GM18498 (cell line): ENCODE data around the gene SETX.
"Not testable (repeated sequence)": the region's sequence is repeated elsewhere in the genome, so short reads cannot be mapped to it uniquely, and the experiment has no call there.

Experiments
- ATAC-seq: cut with Tn5 transposase; IDR thresholded peaks from one replicate; pipeline ENCODE4 v1.9.1; 2021; ENCODE audit warnings: mild to moderate bottlenecking, moderate library complexity; ENCODE audit not compliant: unreplicated experiment

SETX gene

DNA sequence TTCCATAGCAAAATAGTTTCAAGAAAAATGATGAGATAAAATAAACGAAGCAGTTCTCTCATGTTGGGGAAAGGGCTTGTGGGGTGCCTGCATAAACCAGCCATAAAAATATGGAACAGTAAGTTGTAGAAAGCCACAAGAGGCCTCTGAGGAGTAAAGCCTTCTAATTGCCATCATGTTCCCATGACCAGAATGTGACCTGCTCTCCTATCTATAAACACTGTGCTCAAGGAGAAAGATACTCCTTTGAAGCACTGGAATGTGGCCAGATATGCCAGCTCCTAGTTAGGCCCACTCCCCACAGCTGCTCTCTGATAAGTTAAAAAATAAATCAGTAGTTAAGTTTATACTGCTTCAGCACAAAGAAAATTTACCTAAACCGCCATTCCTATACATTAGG lies 65.8 kb downstream of the SETX start:
- ATAC-seq, result no peak

- ATAC-seq, result no peak
Measured at GRCh38 chr9:132288361-132288760, 66.4 kb downstream of the SETX start.

DNA sequence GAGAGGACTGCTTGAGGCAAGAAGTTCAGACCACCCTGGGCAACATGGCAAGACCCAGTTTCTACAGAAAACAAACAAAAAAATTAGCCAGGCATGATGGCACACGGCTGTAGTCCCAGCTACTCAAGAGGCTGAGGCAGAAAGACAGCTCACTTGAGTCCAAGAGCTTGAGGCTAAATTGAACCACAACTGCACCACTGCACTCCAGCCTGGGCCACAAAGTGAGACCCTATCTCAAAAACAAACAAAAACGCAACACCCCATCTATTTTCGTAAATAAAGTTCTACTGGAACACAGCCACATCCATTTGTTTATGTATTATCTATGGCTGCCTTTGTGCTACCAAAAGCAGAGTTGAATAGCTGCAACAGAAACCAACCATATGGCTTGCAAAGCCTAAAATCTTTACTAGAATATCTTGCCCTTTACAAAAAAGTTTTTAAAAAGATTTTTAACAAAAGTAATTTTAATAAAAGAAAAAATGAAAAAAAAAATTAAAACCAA lies 67.5 kb downstream of the SETX start:
- ATAC-seq, result no peak

DNA sequence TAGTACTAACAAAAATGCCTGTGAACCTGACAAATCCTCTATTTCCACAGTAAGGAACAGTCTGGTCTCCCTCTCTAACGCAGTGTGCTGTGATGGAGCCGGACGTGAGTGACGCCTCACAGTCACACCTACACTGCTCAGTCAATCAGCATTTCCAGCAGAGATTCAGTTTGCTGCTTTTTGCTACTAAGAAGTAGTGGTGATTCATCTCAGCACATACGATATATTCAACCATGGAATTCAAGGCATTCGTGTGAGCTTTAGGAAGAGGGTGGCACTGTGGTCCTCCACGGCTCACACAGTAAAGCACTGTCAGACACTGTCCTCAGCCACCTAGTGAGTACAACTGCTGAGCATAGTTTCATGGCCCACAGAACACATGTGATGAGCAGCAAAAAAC lies 70.9 kb downstream of the SETX start:
- no peak for ATAC-seq

GRCh38 chr9:132283165-132283564 lies 71.6 kb downstream of the SETX start:
- no peak for ATAC-seq

DNA sequence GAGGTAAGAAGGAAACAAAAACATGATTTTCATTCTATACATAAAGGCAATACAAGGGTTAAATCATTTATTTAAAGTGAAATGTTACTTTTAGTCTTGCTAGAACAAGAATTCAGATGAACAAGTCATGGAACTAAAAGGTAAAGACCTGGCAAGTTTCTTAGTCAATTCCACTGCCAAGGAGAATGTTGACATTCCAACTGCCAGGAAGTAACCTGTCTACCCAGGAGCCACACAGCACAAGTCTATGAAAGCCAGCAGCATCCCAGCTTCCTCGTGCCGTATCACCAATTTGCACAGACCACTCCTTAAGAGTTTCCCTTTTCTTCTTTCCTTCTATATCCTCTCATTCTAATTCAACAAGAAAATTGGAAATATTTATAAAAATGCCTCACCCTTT lies 79.9 kb downstream of the SETX start:
- ATAC-seq, result no peak

DNA sequence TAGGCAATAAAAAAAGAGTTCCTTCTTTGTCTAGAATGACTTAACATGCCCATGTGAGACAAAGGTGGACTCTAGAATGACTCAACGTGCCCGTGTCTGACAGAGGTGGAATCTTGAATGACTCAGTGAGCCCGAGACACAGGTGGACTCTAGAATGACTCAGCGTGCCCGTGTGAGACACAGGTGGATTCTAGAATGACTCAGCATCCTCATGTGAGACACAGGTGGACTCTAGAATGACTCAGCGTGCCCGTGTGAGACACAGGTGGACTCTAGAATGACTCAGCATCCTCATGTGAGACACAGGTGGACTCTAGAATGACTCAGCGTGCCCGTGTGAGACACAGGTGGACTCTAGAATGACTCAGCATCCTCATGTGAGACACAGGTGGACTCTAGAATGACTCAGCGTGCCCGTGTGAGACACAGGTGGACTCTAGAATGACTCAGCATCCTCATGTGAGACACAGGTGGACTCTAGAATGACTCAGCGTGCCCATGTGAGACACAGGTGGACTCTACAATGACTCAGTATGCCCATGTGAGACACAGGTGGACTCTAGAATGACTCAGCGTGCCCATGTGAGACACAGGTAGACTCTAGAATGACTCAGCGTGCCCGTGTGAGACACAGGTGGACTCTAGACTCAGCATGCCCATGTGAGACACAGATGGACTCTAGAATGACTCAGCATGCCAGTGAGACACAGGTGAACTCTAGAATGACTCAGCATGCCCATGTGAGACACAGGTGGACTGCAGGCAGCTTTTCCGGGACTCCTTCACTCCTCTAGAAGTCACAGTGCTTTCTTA lies 84.9 kb downstream of the SETX start:
- not testable (repeated sequence) for ATAC-seq

DNA sequence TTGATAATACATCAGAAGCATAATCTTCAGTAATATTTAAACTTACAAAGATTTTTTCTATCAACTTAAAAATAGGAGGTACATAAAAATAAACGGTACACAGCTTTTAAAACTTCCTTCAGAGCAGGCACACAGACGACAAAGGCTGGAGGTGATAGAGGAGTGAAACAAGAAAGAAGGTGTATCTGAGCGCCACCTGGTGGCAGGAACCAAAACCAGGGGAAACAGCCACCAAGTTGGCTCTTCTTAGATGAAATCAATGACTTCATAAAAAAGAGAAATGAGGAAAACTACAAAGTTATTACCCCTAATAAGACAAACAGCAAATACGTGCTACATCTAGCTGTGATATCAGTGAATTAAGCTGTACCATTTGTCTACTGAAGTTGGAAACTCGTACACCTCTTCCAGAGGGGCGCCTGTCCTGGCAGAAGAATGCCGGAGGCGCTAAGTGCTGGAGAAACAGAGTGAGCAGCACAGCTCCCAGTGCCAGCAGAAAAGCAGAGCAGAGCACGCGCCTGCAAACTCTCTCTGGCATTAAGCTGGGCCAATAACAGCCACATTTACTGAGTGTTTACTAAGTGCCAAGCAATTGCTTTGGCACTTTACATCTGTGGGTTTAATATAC lies 85.9 kb downstream of the SETX start:
- no peak for ATAC-seq

DNA sequence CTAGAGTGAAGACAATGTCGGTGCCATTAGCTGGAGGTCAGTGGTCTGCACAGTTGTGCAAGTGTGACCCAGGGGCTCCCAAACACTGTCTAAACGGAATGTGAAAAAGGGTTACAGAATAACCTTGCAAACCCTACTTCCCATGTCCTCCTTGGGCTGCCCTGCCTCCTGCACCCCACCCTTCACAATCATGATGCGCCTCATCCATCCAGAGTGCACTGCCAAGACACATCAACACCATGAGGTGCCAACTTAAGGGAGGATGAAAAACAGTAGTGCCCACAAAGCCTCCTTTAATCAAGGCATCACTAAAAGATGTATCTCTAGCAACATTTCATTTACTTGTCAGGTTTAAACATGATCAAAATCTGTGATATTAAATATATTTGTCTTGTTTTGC lies 87.1 kb downstream of the SETX start:
- ATAC-seq, result no peak

GRCh38 chr9:132266017-132266416 lies 88.8 kb downstream of the SETX start:
- no peak for ATAC-seq

DNA sequence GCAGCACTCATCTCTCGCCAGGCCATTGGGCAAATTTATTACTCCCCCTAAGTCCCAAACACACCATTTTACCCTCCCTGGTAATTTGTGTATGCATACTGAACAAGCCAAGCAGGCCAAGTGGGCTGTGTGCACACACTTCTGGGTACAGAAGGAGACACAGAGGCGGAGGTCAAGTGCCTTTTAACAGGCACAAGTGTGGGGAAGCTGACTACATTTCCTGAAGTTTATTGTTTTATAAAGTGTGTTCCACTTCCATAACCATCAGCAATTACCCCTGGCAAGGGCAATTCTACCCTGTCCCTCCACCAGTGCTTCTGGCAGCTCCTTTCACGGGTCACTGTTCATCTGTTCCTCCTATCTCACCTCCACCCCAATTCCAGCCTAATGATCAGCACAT lies 93.9 kb downstream of the SETX start:
- ATAC-seq, result no peak

DNA sequence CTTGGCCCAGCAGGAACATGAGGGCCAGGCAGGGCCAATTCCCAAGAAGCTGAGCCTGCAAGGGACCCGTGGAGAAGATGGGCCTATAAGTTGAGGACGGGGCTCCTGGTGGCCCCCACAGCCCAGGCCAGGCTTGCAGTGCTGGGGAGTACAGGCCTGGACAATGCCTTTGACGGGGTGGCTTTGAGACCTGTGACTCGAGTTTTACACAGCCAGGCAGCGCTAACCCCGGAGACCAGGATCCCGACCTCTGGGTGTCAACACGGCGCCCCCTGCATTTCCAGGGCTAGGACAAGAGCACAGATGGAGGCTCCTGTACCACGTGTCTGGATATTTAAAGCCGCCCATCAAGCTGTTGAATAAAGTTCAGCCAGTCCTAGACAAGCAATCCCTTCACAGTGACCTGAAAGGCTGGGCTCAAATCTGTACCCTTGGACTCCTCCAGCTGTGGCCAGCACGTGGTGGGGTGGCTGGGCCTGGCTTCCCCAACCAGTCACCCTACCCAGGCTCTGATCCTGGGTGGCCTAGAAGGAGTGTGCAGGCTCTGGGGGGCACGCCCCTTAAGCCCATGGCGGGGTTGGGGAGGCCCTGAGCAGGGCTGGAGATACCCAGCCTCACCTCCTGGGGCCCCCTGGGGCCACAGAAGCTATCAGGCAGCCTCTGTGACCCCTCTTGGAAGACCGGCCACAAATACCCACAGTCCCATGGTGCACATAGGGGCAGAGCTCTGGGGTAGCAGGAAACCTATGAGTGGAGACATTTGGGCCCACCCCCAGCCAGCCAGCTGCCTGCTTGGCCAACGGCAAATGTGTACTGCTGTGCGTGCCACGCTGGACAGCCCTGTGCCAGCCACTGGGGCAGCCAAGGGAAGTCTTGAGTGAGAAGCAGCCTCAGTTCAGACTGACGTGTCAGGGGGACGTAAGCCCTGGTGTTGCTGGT lies 104.2 kb downstream of the SETX start:
- no peak for ATAC-seq

GRCh38 chr9:132249690-132250089 lies 105.1 kb downstream of the SETX start:
- ATAC-seq, result no peak

DNA sequence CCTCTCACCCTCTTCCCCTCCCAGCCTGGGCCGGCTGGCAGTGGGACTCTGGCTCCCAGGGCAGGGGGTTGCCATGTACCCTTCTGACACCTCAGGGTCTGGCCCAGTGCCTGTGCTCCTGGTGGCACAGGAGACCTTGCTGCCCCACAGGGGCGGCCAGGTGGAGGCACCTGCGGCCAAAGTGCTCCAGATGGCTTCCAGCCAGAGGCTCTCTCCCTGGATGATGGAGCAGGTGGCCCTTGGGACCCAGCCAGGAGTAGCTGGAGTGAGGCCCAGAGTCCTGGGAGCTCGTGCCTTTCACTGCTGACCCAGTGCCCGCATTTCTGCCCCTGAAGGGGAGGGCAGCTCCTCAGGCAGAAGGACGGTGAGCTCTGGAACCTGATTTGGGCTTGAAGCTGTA lies 105.7 kb downstream of the SETX start:
- ATAC-seq, result no peak

DNA sequence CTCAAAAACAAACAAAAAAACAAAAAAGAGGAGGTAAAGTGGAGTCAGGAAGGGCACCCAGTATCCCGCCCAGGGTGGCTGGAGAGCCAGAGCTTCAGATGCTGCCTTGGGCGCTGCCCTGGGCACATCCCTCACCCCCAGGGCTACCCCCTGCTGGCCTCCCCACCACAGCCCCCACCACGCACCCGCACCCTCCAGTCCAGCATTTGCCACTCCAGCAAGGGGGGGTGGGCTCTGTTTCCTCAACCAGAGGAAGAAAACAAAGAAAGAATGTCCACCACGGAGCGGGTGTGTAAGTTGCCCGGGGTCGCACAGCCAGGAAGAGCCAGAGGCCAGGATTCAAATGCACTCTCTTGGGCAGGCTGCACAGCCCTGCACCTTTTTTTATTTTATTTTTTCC lies 106.8 kb downstream of the SETX start:
- no peak for ATAC-seq

- ATAC-seq, result no peak
Measured at GRCh38 chr9:132245465-132245864, 109.3 kb downstream of the SETX start.

DNA sequence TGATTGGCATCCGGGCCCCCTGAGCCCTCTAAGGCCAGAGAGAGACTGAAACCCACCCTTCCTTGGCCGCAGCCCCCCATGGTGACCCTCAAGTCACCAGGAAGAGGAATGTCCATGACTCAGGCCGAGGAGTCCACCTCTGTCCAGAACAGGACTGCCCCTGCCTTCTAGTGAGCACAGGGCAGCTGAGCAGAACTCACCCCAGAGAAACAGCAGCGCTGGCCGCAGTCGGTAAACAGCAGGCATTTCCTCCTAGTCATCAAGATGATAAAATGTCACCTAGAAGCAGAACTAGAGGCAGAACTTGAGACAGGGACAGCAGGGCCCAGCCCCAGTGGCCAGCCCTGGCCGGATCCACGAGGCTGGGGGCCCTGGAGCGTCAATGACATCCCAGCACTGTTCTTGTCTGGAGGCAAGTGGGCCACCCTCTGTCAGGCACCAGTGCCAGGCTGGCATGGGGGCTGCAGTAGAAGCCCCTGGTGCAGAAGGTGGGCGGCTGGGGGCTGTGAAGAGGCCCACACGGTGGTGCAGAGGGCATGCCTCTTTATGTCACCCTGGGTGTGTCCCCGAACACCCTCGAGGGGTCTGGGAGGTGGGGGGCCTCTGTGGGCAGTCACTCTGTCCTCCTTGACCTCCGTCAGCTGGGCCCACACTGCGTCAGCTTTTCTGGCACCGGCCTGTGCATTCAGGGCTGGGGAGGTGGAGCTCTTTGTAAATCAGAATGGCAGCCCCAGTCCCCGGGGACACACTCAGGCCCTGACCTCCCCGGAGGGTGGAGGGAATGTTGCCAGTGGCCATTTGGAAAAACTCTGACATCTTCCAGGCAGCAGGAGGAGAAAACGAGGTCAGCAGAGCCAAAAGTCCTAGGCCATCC lies 110.0 kb downstream of the SETX start:
- ATAC-seq, result no peak

DNA sequence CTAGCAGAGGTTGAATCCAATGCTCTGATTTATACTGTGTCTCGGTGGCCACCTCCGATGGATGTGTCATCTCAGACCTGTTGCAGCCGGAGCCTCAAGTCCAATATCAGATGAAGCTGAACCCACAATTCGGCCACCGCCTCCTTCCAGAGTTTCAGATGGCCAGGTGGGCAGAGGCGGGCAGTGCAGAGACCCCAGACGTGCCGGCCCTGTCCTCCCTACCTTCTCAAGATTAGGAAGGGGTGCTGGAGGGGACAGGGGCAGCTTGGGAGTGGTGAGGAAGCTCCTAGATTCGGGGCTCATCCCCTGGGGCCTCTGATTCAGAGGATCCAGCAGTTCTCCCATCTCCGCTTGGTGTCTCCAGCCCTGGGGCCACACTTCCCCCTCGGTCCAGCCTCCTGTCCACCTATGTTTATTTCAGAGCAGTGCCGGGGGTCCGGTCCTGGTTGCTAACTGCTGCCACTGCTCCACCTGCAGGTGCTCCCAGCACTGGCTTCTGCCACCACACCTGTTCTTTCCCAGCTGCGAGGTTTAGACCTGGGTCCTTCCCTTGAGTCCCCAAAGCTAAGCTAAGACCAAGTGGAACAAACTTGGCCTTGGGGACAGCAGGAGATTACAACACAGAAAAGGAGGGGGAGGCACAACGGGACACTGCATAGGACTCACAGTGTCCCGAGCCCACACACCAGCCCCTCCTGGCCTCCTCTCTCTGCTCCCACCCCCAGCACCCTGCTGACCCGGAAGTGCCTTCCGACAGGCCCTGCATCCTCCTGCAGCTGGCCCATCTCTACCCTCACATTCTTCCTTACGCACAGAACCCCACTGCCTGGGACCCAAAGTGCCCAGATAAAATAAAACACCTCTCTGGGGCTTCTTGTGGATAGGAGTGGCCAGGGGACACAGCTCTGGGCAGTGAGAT lies 111.4 kb downstream of the SETX start:
- ATAC-seq, result no peak

- ATAC-seq, result no peak
Measured at GRCh38 chr9:132242621-132243155, 112.1 kb downstream of the SETX start.
